GM21381 (cell line): ENCODE measurements around the gene S100A7A.

Experiments
- ATAC-seq: cut with Tn5 transposase; IDR thresholded peaks from one replicate; pipeline ENCODE4 v1.9.1; 2021; ENCODE audit warnings: mild to moderate bottlenecking, moderate library complexity; ENCODE audit not compliant: unreplicated experiment

The S100A7A gene

GRCh38 chr1:153415850-153416570, at the start of gene S100A7A:
Gene S100A7A (plus strand): TSS chr1:153416520. CDS start chr1:153418083, 1,563 bp downstream.
- ATAC-seq: no peak

GRCh38 chr1:153367090-153367489, 49.2 kb upstream of the S100A7A start:
- no peak for ATAC-seq

GRCh38 chr1:153368495-153368894, 47.8 kb upstream of the S100A7A start:
- ATAC-seq: no peak

GRCh38 chr1:153370146-153370545, 46.2 kb upstream of the S100A7A start:
- no peak for ATAC-seq

GRCh38 chr1:153371231-153371630, 45.1 kb upstream of the S100A7A start:
- no peak for ATAC-seq

GRCh38 chr1:153372571-153372970, 43.7 kb upstream of the S100A7A start:
- no peak for ATAC-seq

- ATAC-seq: no peak
Measured at GRCh38 chr1:153374071-153374470, 42.2 kb upstream of the S100A7A start.

- no peak for ATAC-seq
Measured at GRCh38 chr1:153375511-153375910, 40.8 kb upstream of the S100A7A start, which contains the start of gene S100A12. Gene S100A12 (minus strand): TSS chr1:153375621. CDS start chr1:153374592, 1,029 bp downstream.

- no peak for ATAC-seq
Measured at GRCh38 chr1:153379591-153379990, 36.7 kb upstream of the S100A7A start.

GRCh38 chr1:153380711-153381110, 35.6 kb upstream of the S100A7A start:
- ATAC-seq: no peak

GRCh38 chr1:153384958-153385580, 31.3 kb upstream of the S100A7A start:
- ATAC-seq: no peak

- no peak for ATAC-seq
Measured at GRCh38 chr1:153386500-153386901, 29.8 kb upstream of the S100A7A start.

GRCh38 chr1:153387001-153387400, 29.3 kb upstream of the S100A7A start:
- ATAC-seq: no peak

GRCh38 chr1:153387785-153388184, 28.5 kb upstream of the S100A7A start:
- ATAC-seq: no peak

GRCh38 chr1:153389401-153389800, 26.9 kb upstream of the S100A7A start:
- no peak for ATAC-seq

GRCh38 chr1:153389973-153390879, 26.1 kb upstream of the S100A7A start:
- no peak for ATAC-seq

- no peak for ATAC-seq
Measured at GRCh38 chr1:153390938-153391710, 25.2 kb upstream of the S100A7A start, which contains the start of gene S100A8. Gene S100A8 (minus strand): TSS chr1:153391073. CDS start chr1:153390535, 538 bp downstream.

GRCh38 chr1:153392258-153392657, 24.1 kb upstream of the S100A7A start:
- ATAC-seq: no peak

- no peak for ATAC-seq
Measured at GRCh38 chr1:153392822-153393221, 23.5 kb upstream of the S100A7A start.

- no peak for ATAC-seq
Measured at GRCh38 chr1:153393926-153394325, 22.4 kb upstream of the S100A7A start.
